Activated naive CD8-positive, alpha-beta T cell treated with anti-CD3 and anti-CD28 coated beads, Interleukin-2, amount 10 ng/mL, durations not matched to agents 7 days and 5 days (primary cell): Measurements from ENCODE around the gene SALL1. TPM values are rescaled to one million over a fixed set of nuclear protein-coding genes. Genes with fewer than 3 reads are reported as not detected.

Experiments used
- ATAC-seq: fragments of 150-1000 bp; cut with Tn5 transposase; one replicate; pipeline ENCODE4 v1.10.0; 2021; ENCODE audit warnings: low read depth, moderate library complexity
- POLR2A ChIA-PET: fragments of 350-600 bp; sonication (Branson Sonifier 250); formaldehyde crosslinking; loops from one replicate; lab custom pipeline; 2021; ENCODE audit warnings: antibody characterized with exemption; lab: Charles Lee
- DNase-seq: peaks from one replicate; pipeline ENCODE4 v3.0.0; 2021
- H3K27ac Mint-ChIP-seq: one replicate; pipeline ENCODE4 v1.8.0; 2022; ENCODE audit warnings: mild to moderate bottlenecking, mixed read lengths
- H3K27me3 Mint-ChIP-seq: one replicate; pipeline ENCODE4 v1.8.0; 2022; ENCODE audit warnings: mild to moderate bottlenecking, moderate library complexity, mixed read lengths
- H3K36me3 Mint-ChIP-seq: one replicate; pipeline ENCODE4 v1.8.0; 2021; ENCODE audit warnings: mild to moderate bottlenecking, mixed read lengths
- H3K4me1 Mint-ChIP-seq: one replicate; pipeline ENCODE4 v1.8.0; 2021; ENCODE audit warnings: mixed read lengths
- H3K4me3 Mint-ChIP-seq: one replicate; pipeline ENCODE4 v1.8.0; 2022; ENCODE audit warnings: mild to moderate bottlenecking, moderate library complexity, mixed read lengths
- H3K9me3 Mint-ChIP-seq: one replicate; pipeline ENCODE4 v1.8.0; 2021; ENCODE audit warnings: mixed read lengths
- total RNA-seq, 2 experiments: library from RNA; stranded (reverse); gene quantifications; one replicate each; pipeline ENCODE4 v1.2.3, GENCODE V29; 2021

Gene SALL1
- total RNA-seq, 2 experiments from 2014 or later, result not detected

DNA sequence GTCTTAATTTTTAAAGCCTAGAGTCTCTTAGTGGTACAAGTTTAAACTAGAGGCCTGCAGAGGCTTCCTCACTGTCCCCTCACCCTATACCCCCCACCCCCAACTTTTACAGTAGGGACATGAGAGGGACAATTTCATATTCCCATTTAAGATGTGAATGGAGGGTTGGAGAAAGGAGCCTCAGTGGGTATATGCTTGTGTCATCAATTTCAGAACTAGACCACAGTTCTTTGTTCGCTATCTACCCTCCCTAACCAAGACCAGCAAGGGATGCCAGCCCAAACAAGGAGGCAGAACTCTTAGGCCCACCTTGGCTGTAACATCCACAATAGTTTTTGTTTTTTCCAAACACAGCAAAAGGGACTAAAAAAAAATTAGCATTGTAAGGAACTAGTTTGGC is 14.0 kb upstream of the SALL1 start:
- Mint-ChIP-seq H3K27ac (no peak overlapping the region), H3K9me3 (no peaks in the 10 kb centered on the region), H3K4me1 (no peaks in the 10 kb centered on the region), H3K27me3 (no peaks in the 10 kb centered on the region), H3K4me3 (no peak overlapping the region), H3K36me3 (no peaks in the 10 kb centered on the region)
- POLR2A ChIA-PET, result no interaction called here
- ATAC-seq (no peak), DNase-seq (no peak)

DNA sequence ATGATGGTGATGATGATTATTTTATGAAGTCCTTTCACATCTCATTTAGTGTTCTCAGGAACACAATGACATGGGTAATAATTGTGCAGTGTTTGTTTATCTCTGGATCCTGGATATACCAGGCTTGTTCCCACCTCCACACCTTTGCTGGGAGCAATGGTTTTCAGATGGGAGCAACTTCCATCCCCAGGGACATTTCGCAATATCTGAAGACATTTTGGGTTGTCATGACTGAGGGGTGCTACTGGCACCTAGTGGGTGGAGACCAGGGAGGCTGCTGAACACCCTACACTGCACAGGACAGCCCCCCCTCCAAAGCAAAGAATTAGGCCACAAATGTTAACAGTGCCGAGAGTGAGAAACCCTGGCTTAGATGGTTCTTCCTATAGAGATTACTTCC is 13.5 kb upstream of the SALL1 start:
- Mint-ChIP-seq H3K4me1 (no peaks in the 10 kb centered on the region), H3K9me3 (no peaks in the 10 kb centered on the region), H3K27ac (no peak overlapping the region), H3K36me3 (no peaks in the 10 kb centered on the region), H3K4me3 (no peak overlapping the region), H3K27me3 (no peaks in the 10 kb centered on the region)
- DNase-seq (no peak), ATAC-seq (no peak)
- POLR2A ChIA-PET, result no interaction called here

DNA sequence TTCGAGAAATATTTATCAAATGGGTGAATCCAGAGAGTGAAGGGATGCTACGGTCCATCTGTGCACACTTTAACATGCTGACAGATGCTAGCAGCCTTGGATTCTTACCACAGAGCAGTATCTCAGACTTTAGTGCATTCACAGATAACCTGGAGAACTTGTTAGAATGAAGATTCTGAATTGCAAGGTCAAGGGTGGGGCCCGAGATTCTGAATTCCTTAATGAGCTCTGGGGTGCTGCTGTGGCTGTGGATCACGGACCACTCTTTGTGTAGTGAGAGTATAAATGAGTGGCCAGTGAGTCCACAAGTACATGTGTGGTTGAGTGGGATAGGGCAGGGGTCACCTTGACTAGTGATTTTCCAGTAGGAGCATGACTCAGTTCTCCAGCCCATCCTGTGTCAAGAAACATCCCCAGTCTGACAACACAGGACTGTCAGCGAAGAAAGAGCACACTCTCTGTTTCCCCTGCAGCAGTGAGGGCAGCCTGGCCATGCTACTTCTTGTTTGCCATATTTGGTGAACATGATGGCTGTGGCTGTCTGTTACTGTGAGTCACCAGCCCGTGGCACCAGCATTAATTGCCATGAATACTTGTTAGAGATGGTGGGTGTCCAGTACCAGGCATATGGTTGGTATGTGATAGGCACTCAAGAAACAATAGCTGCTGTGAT is 13.0 kb upstream of the SALL1 start:
- Mint-ChIP-seq H3K4me3 (no peak overlapping the region), H3K27ac (no peak overlapping the region), H3K4me1 (no peaks in the 10 kb centered on the region), H3K36me3 (no peaks in the 10 kb centered on the region), H3K9me3 (no peaks in the 10 kb centered on the region), H3K27me3 (no peaks in the 10 kb centered on the region)
- POLR2A ChIA-PET, result no interaction called here
- DNase-seq (no peak), ATAC-seq (no peak)

DNA sequence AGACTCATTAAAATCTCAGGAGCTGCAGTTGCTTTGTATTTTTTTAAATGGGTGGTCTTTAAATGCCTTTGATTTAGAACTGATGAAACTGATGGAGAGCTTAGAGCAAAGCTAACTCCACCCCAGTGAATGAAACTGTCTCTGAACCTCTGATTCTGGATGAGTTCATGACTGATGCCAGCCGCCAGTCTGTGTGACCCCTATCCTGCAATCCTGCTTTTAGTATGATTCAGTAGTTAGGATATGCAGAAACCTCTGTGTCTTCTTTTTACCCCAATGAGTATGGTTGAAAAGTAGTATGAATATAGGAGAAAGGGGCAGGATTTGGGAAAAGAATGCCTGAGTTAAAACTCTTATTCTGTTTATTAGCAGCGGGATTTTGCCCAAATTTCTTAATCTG is 12.3 kb upstream of the SALL1 start:
- no peaks in the 10 kb centered on the region for H3K36me3 Mint-ChIP-seq
- no peaks in the 10 kb centered on the region for H3K9me3 Mint-ChIP-seq
- H3K4me3 Mint-ChIP-seq, result no peak overlapping the region
- H3K27ac Mint-ChIP-seq, result no peak overlapping the region
- DNase-seq (no peak), ATAC-seq (no peak)
- POLR2A ChIA-PET, result no interaction called here
- H3K4me1 Mint-ChIP-seq, result no peaks in the 10 kb centered on the region
- no peaks in the 10 kb centered on the region for H3K27me3 Mint-ChIP-seq

DNA sequence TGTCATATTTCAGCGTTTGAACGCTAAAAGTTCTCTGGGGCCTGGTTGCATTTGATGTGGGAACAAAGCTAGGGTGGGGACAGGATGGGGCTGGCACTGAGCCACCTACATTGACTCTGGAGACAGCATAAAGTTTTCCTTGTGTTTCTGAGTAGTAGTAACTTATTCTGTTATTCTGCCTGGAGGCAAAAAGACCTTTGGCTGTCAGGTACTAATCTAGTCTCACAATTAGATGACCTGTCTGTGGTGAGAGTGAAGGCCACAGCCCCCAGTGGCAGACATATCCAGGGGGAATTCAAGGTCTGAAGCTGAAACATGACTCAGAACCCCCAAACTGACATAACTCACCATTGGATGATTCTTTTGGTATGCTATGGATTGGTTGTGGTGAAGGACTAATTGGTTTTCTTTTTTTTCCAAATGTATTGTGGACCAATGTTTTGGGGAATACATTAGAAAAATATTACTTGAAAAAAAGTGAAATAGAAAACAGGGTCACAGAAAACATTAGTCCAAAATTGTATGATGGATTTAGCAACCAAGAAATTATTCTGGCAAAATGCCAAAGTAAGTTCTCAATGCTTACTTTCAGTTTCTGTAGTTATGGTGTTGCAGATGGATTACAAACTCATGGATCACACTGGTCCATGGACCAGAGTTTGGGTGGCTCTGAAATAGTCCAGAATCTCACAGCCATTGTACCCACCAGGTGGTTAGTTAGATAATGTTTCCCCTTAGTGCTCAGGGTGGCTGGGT is 10.5 kb upstream of the SALL1 start:
- Mint-ChIP-seq H3K27me3 (peaks cover 15% of the 10 kb centered on the region), H3K27ac (no peak overlapping the region), H3K4me1 (no peaks in the 10 kb centered on the region), H3K9me3 (no peaks in the 10 kb centered on the region), H3K4me3 (no peak overlapping the region), H3K36me3 (no peaks in the 10 kb centered on the region)
- POLR2A ChIA-PET, result no interaction called here
- ATAC-seq (no peak), DNase-seq (no peak)

DNA sequence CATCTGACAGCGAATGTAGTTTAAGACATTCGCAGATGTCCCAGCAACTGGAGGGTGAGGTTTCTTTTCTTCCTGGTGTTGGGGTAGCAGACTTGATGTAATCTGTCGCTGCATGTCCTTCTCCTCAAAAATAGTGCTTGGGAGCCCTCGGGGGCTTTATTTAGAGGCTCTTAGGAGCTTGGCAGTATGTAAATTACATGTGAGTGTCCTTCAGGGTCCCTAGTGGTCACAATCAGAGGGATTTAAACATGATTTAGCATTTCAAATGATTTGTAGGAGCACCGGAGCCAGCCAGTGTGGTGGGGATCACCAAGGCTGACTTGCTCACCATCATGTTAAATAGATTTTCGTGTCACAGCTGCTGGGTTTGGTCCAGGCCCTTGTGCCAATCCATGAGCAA is 8.8 kb upstream of the SALL1 start:
- POLR2A ChIA-PET, result no interaction called here
- peaks cover 30% of the 10 kb centered on the region for H3K27me3 Mint-ChIP-seq

DNA sequence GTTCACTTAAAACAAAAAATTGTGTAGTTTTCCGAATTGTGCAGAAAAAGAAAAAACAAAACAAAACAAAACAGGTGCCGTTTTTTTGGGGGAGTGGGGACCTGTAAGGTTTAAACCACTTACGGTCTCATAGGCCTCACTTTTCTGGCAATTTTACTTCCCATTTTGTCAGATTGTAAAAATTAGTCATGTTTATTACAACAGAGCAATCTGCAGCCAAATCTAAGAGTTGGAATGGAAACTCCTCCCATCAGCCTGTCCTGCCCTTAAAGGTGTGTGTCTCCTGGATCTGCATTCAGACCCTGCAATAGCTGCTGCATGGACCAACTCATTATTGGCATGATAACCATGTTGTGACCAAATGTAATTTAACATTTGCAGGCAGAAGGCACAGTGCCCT is 8.2 kb upstream of the SALL1 start:
- H3K9me3 Mint-ChIP-seq, result peaks cover under 1% of the 10 kb centered on the region
- no peaks in the 10 kb centered on the region for H3K36me3 Mint-ChIP-seq
- H3K4me1 Mint-ChIP-seq, result peaks cover under 1% of the 10 kb centered on the region
- no peak for ATAC-seq
- no peak overlapping the region for H3K4me3 Mint-ChIP-seq
- no peak for DNase-seq
- H3K27me3 Mint-ChIP-seq, result peaks cover 36% of the 10 kb centered on the region
- POLR2A ChIA-PET, result no interaction called here
- no peak overlapping the region for H3K27ac Mint-ChIP-seq

More for the DNA sequence above, 8.8 kb upstream of the SALL1 start:
- H3K36me3 Mint-ChIP-seq, result no peaks in the 10 kb centered on the region
- H3K4me3 Mint-ChIP-seq, result no peak overlapping the region
- ATAC-seq (no peak), DNase-seq (no peak)
- H3K4me1 Mint-ChIP-seq, result no peaks in the 10 kb centered on the region
- no peaks in the 10 kb centered on the region for H3K9me3 Mint-ChIP-seq
- H3K27ac Mint-ChIP-seq, result no peak overlapping the region

DNA sequence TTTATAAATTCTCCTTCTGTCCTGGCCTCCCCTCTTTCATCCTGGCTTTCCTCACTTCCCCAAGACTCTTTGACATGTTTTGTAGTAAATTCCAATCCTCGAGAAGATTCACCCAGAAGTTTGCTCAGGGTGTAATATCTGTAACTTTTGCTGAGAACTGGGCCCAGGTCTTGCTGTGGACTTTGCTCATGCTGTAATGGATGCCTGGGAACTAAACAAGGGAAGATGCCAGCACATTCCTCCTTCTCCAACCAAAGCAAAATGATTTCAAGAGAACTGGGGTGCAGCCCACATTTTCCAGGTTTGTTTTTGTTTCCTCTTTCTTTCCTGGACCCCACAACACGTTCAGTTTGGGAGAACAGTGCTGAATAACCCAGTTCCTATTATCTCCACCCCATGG is 6.6 kb upstream of the SALL1 start:
- peaks cover 52% of the 10 kb centered on the region for H3K27me3 Mint-ChIP-seq
- POLR2A ChIA-PET, result no interaction called here
- H3K27ac Mint-ChIP-seq, result no peak overlapping the region

DNA sequence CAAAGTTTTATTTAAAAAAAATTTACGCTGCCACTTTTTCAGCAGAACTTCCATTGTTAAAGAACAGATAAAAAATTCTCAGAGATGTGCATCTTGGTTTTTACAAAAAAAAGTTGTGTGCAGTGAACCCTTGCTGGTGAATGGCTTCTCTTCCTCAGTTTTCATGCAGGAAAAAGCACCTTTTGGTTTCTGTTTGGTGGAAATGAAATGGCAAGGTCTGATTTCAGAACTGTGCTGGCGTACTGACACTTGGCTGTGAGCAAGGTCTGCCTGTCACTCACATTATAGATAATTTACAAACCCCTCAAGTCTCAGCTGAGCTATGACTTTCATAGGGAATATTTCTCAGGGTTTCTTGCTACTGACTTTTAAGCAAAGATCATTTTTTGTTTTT is 5.7 kb upstream of the SALL1 start:
- H3K9me3 Mint-ChIP-seq, result peaks cover 7% of the 10 kb centered on the region
- H3K4me1 Mint-ChIP-seq, result peaks cover 4% of the 10 kb centered on the region
- no peak overlapping the region for H3K27ac Mint-ChIP-seq
- H3K4me3 Mint-ChIP-seq, result no peak overlapping the region
- H3K36me3 Mint-ChIP-seq, result peaks cover 5% of the 10 kb centered on the region
- POLR2A ChIA-PET, result no interaction called here
- ATAC-seq (no peak), DNase-seq (no peak)
- H3K27me3 Mint-ChIP-seq, result peaks cover 54% of the 10 kb centered on the region

More for the DNA sequence above, 6.6 kb upstream of the SALL1 start:
- Mint-ChIP-seq H3K4me1 (peaks cover 4% of the 10 kb centered on the region), H3K4me3 (no peak overlapping the region), H3K36me3 (peaks cover 4% of the 10 kb centered on the region), H3K9me3 (peaks cover 7% of the 10 kb centered on the region)
- DNase-seq (no peak), ATAC-seq (no peak)

DNA sequence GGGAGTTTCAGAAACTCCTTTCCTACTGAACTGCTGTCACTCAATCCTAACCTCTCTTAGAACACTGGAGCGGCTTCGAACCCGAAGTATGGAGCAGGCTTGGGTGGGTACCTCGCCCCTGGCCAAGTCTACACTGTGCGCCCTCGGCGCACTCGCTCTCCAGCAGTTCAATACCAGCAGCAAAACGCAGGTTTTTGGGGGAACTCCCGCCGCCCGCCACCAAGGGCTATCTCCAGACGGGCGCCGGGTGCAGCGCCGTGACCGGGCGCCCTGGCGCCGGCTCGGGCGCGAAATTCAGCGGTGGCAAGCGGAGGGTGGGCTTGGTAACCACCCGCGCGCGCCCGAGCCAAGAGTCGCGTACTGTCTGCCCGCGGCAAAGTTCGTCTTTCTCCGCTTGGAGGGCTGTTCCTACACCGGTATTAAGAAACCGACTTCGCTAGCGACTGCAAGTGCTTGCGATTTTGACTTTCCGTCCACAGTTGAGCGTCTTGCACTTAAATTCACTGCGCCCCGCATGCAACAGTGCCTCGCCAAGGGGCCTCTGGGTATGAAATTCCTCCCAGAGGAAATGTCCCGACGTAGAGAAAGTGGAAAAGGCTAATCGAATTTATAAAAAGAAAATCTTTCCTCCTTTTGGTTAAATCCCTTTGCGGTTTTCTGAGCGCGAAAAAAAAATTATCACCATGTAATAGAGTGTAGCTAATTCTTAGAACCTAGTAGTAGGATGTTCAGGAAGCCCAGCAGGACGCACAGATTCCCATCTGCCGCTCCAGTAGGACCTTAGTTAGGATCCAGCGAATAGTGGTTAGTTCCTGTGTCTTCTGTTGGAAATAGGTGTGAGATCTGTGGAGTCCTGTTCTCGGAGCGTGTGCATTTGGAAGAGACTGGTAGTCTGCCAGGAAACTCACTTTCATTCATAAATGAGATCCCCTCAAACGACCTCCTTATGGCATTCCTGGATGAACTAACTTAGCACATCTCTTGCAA is 5.0 kb upstream of the SALL1 start:
- POLR2A ChIA-PET, result no interaction called here
- H3K27me3 Mint-ChIP-seq, result peaks cover 54% of the 10 kb centered on the region
- H3K4me1 Mint-ChIP-seq, result peaks cover 4% of the 10 kb centered on the region
- peaks cover 7% of the 10 kb centered on the region for H3K9me3 Mint-ChIP-seq
- peaks cover 5% of the 10 kb centered on the region for H3K36me3 Mint-ChIP-seq
- ATAC-seq, result no peak
- DNase-seq, result peak; percentile 33
- H3K27ac Mint-ChIP-seq, result no peak overlapping the region
- no peak overlapping the region for H3K4me3 Mint-ChIP-seq

DNA sequence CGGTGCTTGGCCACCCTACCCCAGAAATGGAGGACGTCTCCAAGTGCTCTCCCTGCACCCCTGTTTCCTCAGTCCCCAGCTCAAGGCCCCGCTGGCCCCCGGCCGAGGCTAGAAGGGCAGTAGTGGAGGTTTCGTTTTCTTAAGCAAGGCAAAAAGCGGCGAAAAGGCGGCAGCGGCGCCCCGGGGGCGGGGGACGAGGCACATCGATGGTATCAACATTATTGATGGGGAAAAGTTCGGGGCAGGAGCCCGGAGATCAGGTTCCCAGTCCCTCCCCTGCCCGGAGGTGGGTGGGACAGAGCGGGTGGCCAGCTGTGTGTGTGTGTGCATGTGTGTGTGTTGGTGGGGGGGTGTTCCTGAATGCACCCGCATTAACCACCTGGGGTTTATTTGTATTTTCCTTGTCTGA is 4.1 kb upstream of the SALL1 start:
- Mint-ChIP-seq H3K36me3 (peaks cover 5% of the 10 kb centered on the region), H3K27me3 (peaks cover 60% of the 10 kb centered on the region), H3K4me1 (peaks cover 4% of the 10 kb centered on the region), H3K4me3 (peak overlapping the region; percentile 41), H3K27ac (peak overlapping the region; percentile 5), H3K9me3 (peaks cover 7% of the 10 kb centered on the region)
- POLR2A ChIA-PET, result no interaction called here
- ATAC-seq (no peak), DNase-seq (no peak)

DNA sequence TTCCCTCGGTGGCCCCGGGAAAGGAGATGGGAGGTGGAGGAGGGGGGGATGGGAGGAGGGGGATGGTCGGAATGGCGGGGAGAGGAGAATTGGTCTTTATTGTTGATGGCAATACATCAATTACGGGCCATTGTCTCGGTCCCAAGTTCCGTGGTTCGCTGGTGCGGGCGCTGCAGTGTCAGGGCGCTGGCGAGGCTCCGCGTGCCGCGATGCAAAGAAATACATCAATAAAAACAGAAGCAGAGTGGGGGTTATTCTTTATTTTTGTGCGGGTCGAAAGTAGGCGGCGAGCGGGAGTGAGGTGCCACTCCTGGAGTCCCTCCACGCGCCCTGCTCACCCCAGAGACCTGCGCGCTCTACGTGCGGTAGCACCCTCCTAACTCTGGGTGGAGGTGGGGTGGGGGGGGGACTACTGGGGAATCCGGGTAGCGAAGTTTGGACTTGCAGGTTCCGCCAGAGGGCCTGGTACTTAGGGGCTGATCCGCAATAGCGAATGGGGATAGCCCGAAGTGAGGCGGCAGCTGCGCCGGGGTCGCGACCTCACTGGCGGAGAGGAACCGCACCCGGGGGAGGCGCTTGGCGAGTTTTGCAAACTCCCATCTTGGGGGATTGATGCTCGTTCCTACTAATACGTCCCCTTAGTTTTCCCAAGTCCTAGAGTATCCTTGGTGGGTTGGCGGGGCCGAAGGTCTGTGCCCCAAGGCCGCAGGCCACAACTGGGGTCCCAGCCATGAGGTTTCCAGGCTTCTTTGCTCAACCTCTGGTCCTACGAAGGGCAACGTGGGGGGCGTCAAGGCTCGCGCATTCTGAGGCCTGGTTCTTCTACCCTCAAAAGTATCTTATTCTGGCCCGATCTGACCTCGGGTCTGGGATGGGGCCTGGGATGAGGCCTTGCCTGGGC is 3.5 kb upstream of the SALL1 start:
- Mint-ChIP-seq H3K27ac (peak overlapping the region; percentile 86), H3K4me3 (peak overlapping the region; percentile 41)

More for the DNA sequence above, 3.5 kb upstream of the SALL1 start:
- Mint-ChIP-seq H3K27me3 (peaks cover 65% of the 10 kb centered on the region), H3K4me1 (peaks cover 4% of the 10 kb centered on the region), H3K9me3 (peaks cover 7% of the 10 kb centered on the region), H3K36me3 (peaks cover 5% of the 10 kb centered on the region)
- ATAC-seq (no peak), DNase-seq (no peak)
- POLR2A ChIA-PET, result no interaction called here
